SW 1271 (cell line): Measurements from ENCODE around the gene SCN8A.

Experiments used
- DNase-seq, 2 experiments: peaks; one replicate each; lab custom pipeline; 2025; lab: John Stamatoyannopoulos, UW

SCN8A gene

GRCh38 chr12:51717326-51717925 is 126.4 kb downstream of the SCN8A start:
- no peak for DNase-seq

DNA sequence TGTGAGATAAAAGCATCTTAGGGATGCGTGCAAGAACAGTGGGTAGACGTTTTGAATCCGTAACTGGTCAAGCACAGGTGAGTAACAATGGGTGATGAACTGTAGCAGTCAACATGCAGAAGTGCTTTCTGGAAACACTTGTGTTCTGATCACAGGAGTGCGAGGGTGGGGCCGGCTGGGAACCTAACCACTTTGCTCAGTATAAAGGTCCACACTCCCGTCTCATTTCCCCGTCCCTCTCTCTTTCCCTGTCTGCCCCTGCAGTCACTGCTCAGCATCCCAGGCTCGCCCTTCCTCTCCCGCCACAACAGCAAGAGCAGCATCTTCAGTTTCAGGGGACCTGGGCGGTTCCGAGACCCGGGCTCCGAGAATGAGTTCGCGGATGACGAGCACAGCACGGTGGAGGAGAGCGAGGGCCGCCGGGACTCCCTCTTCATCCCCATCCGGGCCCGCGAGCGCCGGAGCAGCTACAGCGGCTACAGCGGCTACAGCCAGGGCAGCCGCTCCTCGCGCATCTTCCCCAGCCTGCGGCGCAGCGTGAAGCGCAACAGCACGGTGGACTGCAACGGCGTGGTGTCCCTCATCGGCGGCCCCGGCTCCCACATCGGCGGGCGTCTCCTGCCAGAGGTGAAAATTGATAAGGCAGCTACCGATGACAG is 130.4 kb downstream of the SCN8A start:
- DNase-seq, result no peak

DNA sequence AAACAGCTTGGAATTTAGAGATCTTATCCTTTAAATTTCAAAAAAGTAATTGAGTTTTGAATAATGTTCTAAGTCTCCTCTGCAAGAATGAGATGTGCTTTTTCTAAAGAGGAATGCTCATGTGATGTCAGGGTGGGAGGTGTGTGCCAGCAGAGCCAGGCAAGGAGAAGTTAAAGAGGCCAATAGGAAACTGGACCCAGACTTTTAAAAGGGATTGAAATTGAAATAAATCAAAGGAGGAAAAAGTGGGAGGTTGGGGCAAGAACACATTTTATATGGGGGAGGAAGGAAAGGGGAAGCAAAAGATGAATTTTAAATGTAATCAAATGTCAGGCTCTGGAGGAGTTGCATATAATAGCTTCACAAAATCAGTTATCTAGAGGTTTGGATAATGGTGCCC is 131.4 kb downstream of the SCN8A start:
- DNase-seq, result no peak

- no peak for DNase-seq
Observed at GRCh38 chr12:51726161-51726560, 135.1 kb downstream of the SCN8A start.

DNA sequence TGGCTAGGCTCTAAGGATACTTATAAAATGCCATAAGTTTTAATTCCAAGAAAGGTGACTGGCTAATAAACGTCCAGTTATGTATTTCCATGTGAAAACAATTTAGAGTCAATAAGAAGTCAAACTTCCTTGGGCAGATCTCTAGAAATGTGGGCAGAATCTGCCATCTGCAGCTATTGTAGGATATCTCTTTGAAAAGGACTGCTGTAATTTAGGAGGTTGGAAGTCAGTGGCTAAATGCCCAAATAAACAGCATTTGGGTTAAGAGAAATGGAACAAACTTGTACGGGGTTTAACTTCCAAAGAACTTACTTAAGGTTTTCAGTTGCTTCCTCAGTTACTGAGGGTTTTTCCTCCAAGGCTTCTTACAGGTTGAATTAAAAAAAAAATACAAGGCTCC is 135.9 kb downstream of the SCN8A start:
- no peak for DNase-seq

DNA sequence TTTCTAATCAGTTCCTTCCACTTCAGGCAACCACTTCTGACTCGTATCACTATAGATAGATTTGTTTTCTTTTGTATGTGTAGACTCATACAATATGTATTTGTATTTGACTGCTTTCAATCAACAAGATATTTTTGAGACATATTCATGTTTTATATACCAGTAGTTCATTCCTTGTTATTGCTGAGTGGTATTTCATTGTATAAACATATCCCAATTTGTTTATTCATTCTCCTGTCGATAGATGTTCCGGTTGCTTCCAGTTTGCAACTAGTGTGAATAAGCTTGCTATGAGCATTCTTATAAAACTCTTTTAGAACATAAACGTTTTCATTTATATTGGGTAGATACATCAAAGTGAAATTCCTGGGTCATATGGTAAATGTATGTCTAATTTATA is 138.3 kb downstream of the SCN8A start:
- no peak for DNase-seq

DNA sequence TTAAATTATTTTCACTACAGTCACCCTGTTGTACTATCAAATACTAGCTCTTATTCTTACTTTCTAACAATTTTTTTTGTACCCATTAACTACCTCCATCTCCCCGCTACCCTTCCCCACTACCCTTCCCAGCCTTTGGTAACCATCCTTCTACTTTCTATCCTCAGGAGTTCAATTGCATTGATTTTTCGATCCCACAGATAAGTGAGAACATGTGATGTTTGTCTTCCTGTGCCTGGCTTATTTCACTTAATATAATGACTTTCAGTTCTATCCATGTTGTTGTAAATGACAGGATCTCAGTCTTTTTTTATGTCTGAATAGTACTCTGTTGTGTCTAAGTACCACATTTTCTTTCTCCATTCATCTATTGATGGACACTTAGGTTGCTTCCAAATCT is 139.7 kb downstream of the SCN8A start:
- DNase-seq, result no peak

GRCh38 chr12:51740536-51740935 is 149.5 kb downstream of the SCN8A start:
- no peak for DNase-seq

DNA sequence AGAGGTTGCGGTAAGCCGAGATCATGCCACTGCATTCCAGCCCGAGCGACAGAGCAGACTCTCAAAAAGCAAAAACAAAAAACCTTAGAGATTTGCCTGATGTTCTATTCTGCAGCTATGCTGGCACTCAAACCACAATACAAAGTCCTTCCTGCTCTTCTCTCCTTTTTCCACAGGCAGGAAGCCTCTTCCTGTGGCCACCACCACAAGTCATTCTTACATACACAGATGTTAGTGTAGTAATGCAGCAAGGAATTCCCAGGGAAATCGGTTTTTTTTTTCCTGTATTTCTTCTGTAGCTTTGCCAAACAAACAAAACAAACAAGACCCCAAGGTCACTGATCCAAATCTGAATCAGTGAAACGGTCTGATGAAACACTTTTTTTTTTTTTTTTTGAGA is 153.2 kb downstream of the SCN8A start:
- DNase-seq, result no peak

DNA sequence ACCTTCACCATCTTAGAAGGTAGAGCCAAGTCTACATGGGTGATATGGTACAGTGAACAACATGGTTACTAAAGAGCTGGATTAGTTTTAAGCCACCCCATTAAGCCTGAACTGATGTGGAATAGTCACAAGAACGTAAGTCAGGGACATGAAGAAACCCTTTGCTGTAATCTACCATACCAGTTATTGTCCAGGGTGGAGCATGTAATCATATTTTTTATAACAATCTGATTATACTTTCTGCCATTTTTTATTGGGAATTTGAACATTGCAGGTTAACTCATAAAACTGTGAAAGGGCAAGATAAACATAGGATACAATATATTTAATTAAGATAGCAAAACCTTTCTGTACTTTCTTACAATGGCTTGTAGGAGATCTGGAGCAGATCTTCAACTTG is 153.9 kb downstream of the SCN8A start:
- DNase-seq, result no peak

GRCh38 chr12:51746416-51746815 is 155.4 kb downstream of the SCN8A start:
- no peak for DNase-seq

DNA sequence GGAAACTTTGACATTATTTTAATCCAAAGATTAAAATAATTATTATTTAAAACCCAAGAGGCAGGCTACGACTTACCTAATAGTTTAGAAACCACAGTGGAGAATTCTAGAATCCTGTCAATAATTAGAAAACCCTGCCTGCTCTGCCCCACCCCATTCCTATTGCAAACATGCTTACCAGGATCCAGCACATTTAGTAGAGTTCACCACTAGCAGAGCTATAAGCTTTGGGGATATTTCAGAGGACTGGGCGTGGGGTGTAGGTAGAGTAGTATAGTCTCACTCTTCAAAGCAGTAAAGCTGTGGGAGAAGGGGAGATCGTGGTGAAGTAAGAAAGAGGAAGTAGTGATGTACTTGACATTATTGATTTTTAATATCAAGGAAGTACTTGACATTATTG is 157.2 kb downstream of the SCN8A start:
- DNase-seq, result no peak

- no peak for DNase-seq
Observed at GRCh38 chr12:51749206-51749985, 158.4 kb downstream of the SCN8A start.

- DNase-seq, result no peak
Observed at GRCh38 chr12:51749986-51750317, 158.9 kb downstream of the SCN8A start.

DNA sequence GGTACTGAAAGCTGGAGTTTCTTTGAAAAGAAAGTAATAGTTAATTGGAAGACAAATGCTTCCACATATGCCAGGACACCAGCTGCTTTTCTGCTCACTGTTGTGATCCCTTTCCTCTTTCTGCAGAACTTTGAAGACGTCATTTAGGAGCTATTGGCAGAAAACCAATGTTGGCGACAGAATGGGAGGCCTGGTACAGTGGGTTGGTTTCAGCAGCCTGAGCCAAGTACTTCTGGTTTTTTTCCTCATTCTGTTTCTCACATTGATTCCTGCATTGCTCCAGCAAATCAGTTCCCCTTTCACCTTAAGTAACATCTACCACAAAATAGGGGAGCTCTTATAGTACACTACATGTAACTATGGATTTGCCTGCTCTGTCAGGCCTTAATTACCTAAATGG is 160.6 kb downstream of the SCN8A start:
- no peak for DNase-seq

GRCh38 chr12:51752234-51752889 is 161.3 kb downstream of the SCN8A start:
- peak; percentile 5 to 10 for DNase-seq

DNA sequence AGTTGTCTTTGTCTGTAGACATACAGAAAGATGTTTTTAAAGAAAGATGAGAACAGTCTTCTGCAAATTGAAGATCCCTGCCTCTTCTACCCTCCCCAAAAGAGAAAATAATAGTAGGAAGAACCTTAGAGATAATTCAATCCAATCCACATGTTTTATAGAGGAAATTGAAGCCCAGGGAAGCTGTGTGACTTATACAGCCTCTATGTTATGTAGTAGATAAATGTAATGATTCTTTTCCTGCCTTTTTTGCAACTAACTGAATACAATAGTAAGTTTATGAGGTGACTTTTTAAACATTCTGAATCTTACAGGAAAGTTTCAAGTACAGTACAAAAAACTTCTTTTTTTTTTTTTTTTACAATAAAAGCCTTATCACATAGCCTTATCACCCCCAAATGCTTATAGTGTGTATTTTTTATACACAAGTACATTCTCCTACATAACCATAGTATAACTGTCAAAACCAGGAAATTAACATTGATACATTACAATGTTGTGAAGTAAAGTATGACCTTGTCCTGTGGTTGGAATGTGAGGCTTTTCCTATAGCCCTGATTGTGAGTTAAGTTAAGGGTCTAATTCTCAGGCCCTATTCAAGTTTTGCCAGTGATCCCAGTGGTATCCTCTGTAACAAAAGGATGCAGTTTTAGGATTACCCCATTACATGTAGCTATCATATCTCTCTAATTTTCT is 163.1 kb downstream of the SCN8A start:
- DNase-seq, result no peak

GRCh38 chr12:51755251-51755650 is 164.2 kb downstream of the SCN8A start:
- no peak for DNase-seq

DNA sequence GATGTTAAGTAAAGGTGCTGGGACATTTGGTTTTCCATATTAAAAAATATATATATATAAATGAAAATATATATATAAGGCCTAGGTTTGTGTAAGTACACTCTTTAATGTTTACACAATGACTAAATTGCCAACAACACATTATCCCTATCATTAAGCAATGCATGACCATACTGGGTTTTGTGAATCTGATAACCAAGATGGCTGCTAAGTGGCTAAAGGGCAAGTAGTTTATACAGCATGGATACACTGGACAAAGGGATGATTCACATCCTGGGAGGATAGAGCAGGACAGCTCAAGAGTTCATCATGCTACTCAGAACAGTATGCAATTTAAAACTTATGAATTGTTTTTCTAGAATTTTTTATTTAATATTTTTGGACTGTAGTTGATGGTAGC is 168.1 kb downstream of the SCN8A start:
- DNase-seq, result no peak

GRCh38 chr12:51759695-51760094 is 168.7 kb downstream of the SCN8A start:
- no peak for DNase-seq

DNA sequence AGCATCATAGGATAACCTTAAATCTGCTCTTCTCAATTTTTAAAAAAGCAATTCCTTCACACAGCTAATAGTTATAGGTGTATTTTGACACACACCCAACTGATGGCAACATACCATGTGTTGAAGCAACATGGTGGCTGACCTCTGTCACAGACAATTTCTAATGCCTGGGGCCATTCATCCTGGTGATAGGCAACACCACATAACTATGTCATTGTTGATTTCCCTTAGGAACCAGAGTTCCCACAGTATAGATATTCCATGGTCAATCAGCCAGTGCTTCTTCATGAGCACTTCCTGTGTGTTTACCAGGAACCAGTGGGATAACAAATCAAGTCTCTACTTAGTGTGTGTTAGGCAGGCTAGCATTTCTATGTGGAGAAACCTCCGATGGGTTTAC is 169.2 kb downstream of the SCN8A start:
- DNase-seq, result no peak

GRCh38 chr12:51763743-51764142 is 172.7 kb downstream of the SCN8A start:
- DNase-seq, result no peak
